ENCODE data around the gene DNAH3.
"Not testable (repeated sequence)": the region's sequence is repeated elsewhere in the genome, so short reads cannot be mapped to it uniquely, and the experiment has no call there.

Gene DNAH3, protein sequence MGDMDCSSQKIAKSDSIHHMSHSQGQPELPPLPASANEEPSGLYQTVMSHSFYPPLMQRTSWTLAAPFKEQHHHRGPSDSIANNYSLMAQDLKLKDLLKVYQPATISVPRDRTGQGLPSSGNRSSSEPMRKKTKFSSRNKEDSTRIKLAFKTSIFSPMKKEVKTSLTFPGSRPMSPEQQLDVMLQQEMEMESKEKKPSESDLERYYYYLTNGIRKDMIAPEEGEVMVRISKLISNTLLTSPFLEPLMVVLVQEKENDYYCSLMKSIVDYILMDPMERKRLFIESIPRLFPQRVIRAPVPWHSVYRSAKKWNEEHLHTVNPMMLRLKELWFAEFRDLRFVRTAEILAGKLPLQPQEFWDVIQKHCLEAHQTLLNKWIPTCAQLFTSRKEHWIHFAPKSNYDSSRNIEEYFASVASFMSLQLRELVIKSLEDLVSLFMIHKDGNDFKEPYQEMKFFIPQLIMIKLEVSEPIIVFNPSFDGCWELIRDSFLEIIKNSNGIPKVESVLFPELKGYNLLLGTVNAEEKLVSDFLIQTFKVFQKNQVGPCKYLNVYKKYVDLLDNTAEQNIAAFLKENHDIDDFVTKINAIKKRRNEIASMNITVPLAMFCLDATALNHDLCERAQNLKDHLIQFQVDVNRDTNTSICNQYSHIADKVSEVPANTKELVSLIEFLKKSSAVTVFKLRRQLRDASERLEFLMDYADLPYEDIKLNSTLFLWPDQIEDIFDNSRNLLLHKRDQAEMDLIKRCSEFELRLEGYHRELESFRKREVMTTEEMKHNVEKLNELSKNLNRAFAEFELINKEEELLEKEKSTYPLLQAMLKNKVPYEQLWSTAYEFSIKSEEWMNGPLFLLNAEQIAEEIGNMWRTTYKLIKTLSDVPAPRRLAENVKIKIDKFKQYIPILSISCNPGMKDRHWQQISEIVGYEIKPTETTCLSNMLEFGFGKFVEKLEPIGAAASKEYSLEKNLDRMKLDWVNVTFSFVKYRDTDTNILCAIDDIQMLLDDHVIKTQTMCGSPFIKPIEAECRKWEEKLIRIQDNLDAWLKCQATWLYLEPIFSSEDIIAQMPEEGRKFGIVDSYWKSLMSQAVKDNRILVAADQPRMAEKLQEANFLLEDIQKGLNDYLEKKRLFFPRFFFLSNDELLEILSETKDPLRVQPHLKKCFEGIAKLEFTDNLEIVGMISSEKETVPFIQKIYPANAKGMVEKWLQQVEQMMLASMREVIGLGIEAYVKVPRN (N-terminal part only)

DNA sequence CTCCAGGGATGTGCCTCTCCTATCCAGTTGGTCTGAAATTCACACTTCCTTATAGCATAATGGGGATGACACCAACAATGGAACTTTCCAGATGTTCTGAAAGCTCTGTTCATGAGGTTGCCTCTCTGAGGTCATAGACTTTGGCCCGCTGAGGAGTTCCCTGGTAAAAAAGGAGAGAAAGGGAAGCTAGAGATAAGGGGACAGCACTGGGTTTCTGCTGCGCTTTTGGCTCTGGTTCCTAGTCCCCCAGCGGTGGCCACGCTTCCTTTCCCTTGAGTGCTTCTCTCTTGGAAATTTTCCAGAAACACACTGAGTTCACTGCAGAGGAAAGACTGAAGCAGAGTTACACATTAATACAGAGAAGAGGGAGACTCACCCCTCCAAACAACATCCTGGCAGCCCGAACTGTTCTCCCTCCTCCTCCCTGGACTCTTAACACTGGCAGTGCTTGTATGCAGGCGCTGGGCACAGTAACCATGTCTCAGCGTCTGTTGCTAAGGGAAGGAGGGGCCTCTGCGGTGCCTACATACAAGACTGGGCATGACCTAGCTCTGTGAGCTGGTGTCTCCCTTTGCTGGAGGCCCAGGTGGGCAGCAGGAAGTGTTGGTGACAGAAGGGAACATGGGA is at the start of gene DNAH3:
Gene DNAH3, minus strand, starts transcription at position 472 of the 627 bp plus-strand sequence. CDS start 527 bp downstream, outside the sequence.
- DNase-seq: peak; percentile 9

DNA sequence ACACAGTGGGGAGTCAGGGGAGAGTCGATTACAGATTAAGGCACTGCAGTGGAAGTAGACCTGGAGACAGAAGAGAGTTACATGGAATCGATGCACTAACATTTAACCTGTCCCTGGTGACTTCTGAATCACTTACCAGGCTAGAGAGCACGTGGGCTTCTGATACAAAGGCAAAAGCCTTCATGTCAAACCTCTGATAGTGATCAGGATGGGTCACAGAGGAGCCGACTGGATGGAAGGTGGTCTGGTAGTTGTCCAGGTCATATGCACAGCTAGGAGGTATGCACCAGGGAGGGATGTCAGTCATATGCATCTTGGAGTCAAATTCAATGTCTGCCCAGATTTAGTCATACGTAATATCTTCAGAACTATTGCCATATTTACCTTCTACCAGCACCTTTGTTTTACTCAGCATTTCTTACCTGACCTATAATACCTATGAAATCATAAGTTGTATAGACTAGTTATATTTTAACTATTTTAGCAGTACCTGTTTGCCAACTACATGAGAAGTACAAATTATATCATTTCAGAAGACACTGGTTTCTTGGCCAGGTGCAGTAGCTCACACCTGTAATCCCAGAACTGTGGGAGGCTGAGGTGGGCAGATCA is 49.1 kb upstream of the DNAH3 start:
- no peak for DNase-seq

DNA sequence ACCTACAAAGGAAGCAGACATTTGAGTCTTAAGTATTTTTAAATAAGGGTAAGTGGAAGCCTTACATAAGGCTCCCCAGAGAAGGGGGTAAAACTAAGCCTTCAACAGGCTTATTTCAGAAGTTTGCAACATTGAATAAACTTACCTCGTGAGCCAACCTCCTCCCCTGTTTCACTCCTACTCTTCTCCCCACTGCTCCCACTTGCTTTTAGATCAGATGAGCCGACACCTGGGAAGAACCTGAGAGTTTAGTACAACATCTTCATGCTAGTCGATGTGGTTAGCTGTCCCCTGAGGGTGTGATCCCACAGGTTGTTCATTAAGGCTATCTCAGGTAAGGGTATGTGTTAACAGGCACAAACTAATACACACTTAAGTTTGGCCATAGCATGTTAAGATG is 47.0 kb upstream of the DNAH3 start:
- no peak for DNase-seq

DNA sequence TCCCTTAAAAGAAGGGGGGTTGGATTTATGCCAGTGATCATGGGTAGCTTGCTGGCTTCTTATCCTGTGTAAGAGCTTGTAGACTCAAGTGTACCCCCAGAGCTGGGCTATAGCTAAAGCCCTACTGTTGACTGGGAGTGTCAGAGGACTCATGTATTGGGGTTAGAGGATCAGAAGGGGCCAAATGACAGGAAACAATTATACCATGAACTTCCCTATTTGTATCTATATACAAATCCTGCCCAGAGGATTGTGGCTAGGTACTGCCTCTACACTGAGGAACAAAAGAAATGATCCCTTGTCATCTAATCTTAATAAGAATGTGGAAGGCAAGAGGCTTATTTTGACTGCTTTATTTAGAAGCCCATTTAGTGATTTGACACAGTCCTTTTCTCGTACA is 46.5 kb upstream of the DNAH3 start:
- DNase-seq: no peak

DNA sequence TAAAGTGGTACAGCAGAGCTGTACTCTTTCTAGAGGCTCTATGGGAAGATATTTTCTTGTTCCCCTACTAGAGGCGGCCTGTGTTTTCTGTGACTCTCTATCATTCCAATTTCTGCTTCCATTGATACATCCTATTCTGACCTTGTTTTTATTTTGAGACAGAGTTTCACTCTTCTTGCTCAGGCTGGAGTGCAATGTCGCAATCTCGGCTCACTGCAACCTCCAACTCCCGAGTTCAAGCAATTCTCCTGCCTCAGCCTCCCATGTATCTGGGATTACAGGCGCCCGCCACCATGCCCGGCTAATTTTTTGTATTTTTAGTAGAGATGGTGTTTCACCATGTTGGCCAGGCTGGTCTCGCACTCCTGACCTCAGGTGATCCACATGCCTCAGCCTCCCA is 44.7 kb upstream of the DNAH3 start:
- not testable (repeated sequence) for DNase-seq

DNA sequence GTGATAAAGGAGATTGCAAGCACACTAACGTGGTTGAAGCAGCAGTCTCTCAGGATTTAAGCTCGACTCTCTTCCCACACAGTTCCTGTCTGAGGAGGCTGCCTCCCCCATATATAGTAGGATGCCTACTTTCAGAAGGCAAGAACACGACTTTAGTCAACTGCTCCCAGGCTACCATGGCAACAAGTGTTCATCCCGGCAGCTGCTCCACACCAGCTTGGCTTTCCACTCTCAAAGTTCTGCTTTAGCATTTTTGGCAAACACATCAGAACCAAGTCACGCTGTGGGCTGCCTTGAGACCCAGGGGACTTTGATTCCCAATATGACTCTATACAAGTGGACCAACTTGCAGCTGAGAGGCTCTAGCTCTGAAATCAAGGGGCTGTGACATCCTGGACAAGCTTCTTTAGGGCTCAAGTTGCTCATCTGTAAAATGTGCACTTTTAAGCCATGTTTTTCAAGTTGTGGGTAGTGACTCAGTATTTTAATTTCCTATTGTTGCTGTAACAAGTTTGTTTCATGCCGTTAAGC is 44.2 kb upstream of the DNAH3 start:
- no peak for DNase-seq

DNA sequence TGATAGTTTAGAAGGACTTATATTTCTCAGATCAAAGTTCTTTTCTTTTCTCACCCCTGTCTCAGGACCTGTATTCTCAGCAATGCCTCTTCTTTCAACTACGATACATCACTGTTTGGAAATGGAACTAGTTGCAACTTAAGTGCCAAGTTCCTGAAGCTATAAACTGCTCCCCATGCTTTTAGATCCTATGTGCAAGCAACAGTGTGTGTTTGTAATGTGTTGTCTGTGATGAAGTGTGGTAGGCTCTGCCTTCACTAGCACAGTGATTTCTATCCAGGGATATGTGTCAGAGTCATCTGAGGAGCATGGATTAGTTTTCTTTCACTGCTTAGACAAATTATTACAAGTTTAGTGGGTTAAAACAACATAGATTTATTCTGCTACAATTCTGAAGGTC is 42.3 kb upstream of the DNAH3 start:
- DNase-seq: no peak

DNA sequence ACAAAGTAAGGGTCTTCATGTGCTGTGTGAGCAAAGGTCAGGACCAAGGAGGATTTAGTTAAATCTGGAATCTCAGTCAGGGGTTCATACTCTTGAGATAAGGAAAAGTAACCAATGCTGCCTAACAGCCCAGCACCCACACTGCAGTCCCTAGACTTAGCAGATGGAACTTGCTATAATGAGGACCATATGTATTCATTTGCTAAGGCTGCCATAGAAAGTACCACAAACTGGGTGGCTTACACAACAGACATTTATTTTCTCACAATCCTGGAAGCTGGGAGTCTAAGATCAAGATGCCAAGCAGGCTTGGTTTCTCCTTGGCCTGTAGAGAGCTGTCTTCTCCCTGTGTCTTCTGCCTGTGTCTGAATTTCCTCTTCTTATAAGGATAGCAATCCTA is 40.0 kb upstream of the DNAH3 start:
- no peak for DNase-seq

DNA sequence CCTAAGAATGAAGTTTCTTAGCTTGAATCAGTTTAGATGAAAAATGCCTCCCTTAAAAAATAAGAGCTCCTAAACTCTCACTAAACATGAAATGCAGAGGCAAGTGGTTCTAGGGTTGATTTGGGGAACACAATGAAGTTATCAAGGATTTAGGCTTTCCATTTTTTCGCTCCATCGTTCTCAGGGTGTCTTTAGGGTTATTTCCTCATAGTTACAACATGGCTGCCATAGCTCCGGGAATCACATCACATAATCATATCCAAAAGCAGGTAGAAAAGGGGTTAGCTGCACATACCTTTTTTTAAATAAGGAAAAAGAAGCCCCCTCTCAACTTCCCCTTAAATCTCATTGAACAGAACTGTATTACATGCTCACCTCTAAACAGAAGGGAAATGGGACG is 39.4 kb upstream of the DNAH3 start:
- DNase-seq: no peak

DNA sequence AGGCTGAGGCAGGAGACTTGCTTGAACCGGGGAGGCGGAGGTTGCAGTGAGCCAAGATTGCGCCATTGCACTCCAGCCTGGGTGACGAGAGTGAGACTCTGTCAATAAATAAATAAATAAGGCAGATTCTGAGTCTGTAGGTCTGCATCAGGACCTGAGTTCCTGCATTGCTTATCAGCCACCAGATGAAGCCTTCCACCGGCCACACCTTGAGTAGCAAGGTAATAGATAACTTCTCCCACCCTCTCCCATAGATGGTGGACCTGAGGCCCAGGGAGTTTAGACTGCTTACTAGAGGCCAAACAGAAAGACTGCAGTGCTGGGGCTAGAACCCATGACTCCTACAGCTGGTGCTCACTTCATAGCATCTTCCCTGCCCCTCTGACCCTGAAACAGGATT is 38.7 kb upstream of the DNAH3 start:
- DNase-seq: no peak

DNA sequence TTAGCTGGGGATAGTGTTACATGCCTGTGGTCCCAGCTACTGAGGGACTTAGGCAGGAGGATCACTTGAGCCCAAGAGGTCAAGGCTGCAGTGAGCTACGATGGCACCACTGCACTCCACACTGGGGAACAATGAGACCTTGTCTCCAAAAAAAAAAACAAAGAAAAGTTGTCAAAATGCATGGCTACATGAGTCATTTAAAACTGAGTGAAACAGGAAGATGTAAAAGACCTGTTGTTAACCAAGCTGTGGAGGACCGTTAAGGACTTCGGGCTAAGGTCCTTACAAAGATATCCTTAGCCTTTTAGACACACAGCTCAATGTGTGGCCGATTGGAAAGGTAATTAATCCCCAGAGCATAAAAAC is 35.7 kb upstream of the DNAH3 start:
- no peak for DNase-seq

DNA sequence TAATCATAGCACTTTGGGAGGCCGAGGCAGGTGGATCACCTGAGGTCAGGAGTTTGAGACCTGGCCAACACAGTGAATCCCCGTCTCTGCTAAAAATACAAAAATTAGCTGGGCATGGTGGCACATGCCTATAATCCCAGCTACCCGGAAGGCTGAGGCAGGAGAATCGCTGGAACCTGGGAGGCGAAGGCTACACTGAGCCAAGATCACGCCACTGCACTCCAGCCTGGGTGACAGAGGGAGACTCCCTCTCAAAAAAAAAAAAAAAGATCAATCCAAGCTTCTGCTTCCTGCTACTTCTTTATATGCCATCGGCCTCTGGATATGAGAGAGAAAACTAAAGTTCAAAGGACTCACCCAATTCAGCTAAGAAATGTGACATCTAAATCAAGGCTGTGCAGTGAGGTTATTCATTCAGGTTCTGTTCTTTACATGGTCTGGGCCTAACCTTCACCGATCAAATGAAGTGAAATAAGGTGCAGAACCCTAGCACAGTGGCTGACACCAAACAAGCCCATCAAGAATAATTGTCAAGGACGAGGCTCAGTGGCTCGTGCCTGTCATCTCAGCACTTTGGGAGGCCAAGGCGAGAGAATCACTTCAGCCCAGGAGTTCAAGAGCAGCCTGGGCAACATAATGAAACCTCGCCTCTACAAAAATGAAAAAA is 35.1 kb upstream of the DNAH3 start:
- DNase-seq: no peak

DNA sequence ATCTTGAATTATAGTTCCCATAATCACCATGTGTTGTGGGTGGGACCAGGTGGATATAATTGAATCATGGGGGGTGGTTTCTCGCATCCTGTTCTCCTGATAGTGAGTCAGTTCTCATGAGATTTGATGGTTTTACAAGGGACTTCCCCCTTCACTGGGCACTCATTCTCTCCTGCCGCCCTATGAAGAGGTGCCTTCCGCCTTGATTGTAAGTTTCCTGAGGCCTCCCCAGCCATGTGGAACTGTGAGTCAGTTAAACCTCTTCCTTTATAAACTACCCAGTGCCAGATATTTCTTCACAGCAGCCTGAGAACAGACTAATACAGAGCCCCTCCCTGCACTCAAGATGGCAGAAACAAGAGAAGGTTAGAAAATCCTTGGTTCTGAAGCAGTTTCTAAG is 34.2 kb upstream of the DNAH3 start:
- no peak for DNase-seq

DNA sequence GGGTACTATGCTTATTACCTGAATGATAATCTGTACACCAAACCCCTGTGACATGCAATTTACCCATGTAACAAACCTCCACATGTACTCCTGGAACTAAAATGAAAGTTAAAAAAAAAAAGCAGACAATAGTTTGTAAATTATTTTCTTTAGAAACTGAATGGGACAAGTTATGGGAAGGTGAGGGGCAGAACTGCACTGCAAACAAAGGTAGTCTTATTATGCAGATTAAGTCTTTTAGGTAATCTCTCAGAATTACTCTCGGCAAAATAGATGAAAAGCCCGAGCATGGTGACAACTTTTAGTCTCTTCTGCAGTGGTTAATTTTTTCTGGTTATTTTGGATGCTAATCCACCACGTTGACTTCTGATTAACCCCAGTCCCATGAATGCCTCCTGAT is 33.3 kb upstream of the DNAH3 start:
- no peak for DNase-seq

DNA sequence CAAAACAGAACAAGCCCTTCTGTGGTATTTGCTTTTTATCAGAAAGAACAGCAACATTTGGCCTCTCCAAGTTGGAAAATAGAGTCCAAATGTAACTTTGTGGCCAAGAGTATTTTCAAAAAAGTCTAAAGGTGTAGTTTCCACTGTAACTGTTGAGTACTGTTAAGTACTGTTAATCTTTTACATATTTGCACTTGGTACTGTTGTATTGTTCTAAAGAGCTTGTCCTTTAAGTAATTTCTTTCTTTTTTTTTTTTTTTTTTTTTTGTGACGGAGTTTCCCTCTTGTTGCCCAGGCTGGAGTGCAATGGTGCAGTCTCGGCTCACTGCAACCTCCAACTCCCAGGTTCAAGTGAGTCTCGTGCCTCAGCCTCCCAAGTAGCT is 29.3 kb upstream of the DNAH3 start:
- no peak for DNase-seq

DNA sequence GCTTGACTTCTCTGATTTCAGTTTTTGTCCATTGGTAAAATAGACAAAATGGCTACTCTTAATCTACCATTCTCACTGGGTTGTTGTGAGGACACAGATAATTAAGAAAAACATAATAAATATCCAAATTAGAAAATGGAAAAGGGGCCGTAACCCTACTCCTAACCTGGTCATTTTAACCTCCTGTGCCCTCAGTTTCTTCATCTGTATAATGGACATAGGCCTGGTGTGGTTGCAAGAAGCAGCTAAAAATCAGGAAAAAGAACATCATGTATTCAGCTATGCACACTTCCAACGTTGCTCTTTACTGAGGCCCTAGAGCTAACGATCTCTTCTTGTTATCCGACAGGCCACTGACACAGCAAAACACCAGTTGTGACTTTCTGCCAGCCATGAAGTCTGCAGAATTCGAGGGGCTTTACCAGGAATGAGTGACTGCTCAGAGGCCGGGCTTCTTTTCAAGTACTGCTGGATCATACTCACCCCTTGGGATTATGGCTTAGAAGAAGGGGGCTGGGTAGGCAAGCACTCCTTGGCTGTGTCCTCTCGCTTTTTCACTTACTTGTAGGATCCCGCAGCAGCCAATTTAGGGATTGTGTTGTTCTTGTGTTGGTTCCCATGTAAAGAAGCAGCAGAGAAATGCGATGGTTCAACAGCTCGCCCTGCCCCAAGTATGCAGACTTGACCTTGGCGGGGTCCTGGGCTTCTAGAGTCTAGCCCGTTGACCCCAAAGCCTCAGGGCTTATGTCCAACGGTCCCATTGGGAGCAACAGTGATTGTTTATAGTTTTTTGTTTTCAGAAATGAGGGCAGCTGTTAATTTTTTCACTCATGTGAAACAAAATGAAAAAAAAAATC is 28.7 kb upstream of the DNAH3 start:
- no peak for DNase-seq

DNA sequence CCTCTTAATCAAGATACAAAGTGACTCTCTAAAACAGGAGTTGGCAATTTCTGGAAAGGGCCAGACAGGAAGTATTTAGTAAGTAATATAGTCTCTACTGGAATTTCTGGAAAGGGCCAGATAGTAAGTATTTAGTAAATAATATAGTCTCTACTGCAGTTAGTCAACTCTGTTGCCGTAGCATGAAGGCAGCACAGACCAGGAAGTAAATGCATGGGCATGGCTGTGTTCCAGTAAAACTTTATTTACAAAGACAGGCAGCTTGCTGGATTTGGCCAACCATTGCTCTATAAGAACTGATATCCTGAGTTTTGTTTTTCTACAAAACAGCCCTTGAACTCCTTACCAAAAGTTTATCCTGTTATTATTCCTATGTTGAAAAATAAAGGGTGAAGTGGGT is 24.8 kb upstream of the DNAH3 start:
- no peak for DNase-seq

DNA sequence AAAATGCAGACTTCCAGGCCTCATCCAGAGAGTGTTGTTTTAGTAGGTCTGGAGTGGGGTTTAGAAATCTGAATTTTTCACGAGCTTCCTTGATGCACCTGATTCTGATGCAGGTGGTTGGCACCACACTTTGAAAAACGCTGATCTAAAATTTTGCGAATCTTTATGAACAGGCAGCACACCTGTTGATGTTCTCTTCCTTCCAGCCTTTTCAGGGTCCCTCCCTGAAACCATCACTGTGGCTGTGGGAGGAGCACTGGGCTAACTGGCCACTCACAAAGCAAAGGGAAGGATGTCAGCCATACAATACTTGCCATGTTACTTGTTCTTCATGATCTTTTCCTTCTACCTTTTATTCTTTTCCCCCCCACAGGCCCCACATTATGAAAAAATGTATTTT is 22.0 kb upstream of the DNAH3 start:
- DNase-seq: no peak

DNA sequence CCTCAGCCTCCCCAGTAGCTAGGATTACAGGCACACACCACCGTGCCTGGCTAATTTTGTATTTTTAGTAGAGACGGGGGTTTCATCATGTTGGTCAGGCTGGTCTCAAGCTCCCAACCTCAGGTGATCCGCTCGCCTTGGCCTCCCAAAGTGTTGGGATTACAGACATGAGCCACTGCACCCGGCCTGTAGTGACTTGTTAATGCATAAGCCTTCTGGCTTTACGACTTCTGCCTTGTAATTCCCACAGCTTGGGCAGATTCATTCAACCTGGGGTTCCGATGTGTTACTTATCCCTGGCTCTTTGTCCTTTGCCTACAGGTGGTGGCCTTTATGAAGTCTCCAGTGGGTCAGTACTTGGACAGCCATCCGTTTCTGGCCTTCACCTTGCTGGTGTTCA is 19.5 kb upstream of the DNAH3 start:
- DNase-seq: not testable (repeated sequence)

DNA sequence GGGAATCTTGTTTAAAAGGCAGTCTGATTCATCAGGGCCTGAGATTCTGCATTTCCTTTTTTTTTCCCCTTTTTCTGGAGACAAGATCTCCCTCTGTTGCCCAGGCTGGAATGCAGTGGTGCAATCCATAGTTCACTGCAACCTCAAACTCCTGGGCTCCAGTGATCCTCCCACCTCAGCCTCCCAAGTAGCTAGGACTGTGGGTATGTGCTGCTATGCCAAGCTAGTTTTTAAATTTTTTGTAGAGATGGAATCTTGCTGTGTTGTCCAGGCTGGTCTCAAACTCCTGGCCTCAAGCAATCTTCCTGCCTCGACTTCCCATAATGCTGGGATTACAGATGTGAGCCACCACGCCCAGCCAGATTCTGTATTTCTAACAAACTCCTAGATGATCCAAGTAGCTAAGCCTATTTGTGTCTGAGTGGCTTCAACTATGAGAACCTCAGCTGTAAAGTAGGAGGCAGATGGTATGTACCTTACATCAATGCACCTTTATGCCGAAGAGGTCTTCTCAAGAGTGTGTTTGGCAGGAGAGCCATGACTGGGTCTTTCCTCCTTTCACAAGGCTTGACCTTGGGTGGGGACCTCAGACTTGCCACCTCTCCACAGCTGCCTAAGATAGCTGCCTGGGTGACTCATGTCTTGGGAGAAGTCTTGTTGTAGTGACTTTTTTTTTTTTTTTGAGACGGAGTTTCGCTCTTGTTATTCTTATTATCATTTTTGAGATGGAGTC is 18.8 kb upstream of the DNAH3 start:
- no peak for DNase-seq

All from NCI-H1694 treated with DMSO at 0.1 percent for 48 hours (cell line).